Prostate gland (tissue), 2 donors: ENCODE measurements around the gene RBM33. TPM values are rescaled to one million over a fixed set of nuclear protein-coding genes. Genes with fewer than 3 reads are reported as not detected.

ENCODE experiments used
- DNase-seq: peaks from one replicate; pipeline ENCODE4 v3.0.0-alpha.2; 2019; ENCODE audit warnings: low spot score
- H3K27ac ChIP-seq, 2 donors: fragments of 200-600 bp; sonication (generic); 2 replicates each; pipeline ENCODE4 v1.5.1; 2017 to 2019
- H3K27me3 ChIP-seq: fragments of 200-600 bp; sonication (generic); replicated peaks from 2 replicates; pipeline ENCODE4 v1.5.1; 2019; ENCODE audit not compliant: insufficient read depth
- H3K36me3 ChIP-seq, 2 donors: fragments of 200-600 bp; sonication (generic); 1 replicate in 1 of 2; 2 replicates in 1 of 2; pipeline versions ENCODE4 v1.5.1 to v1.8.1; 2017 to 2019
- H3K4me1 ChIP-seq: fragments of 200-600 bp; sonication (generic); replicated peaks from 2 replicates; pipeline ENCODE4 v1.5.1; 2019
- H3K4me3 ChIP-seq, 2 donors: fragments of 200-600 bp; sonication (generic); 2 replicates each; pipeline ENCODE4 v1.5.1; 2017 to 2019
- H3K9me3 ChIP-seq: fragments of 200-600 bp; sonication (generic); 2 replicates; pipeline ENCODE4 v1.5.1; 2017
- CTCF ChIP-seq, 4 experiments: fragments of 200-600 bp in 2 of 4; fragments of 450-650 bp in 2 of 4; sonication (generic) in 2 of 4; IDR thresholded peaks; 1 replicate in 3 of 4; 2 replicates in 1 of 4; pipeline ENCODE4 v1.5.1; 2016 to 2019; ENCODE audit warnings: antibody characterized with exemption in 4 of 4, mild to moderate bottlenecking in 2 of 4, moderate library complexity in 2 of 4
- POLR2A ChIP-seq: fragments of 450-650 bp; IDR thresholded peaks from one replicate; pipeline ENCODE4 v1.6.1; 2016; ENCODE audit warnings: antibody characterized with exemption, mild to moderate bottlenecking
- POLR2AphosphoS5 ChIP-seq: sonication (generic); formaldehyde crosslinking; IDR thresholded peaks from one replicate; pipeline ENCODE4 v1.6.1; 2017; ENCODE audit warnings: antibody characterized with exemption
- WGBS: methylation state at CpG from one replicate; pipeline ENCODE4 v1.1.5; 2018; 5-methylcytosine and 5-hydroxymethylcytosine counted together
- intact Hi-C: fragments of 100-400 bp; cut with DNase I; formaldehyde crosslinking; loops from one replicate; pipeline ENCODE4 v1.14.2; 2022
- total RNA-seq, 2 donors: library from RNA; depleted of rRNA; stranded (reverse); fragments of >200 nt; gene quantifications; one replicate each; pipeline ENCODE4 v1.1.0, GENCODE V29; 2016

RBM33 gene
- total RNA-seq, 2 donors from 2014 or later, result 33.2 to 82.9 TPM

- no peak overlapping the region for H3K27ac ChIP-seq
- H3K4me1 ChIP-seq, result no peaks in the 10 kb centered on the region
- intact Hi-C loops, result no loop called here
- TF ChIP-seq CTCF (IDR thresholded peaks at IDR 0.05) (no peak), POLR2A (no peak), POLR2AphosphoS5 (no peak)
- no peaks in the 10 kb centered on the region for H3K27me3 ChIP-seq
- H3K4me3 ChIP-seq, result no peak overlapping the region
- H3K36me3 ChIP-seq, result peaks cover 0 to 4% of the 10 kb centered on the region in 2 donors
- 73% methylated on average over 1 of the region's 1 CpG for WGBS
- no peaks in the 10 kb centered on the region for H3K9me3 ChIP-seq
- DNase-seq, result no peak
These were observed 102.7 kb downstream of the RBM33 start for GRCh38 chr7:155747209-155747608.

GRCh38 chr7:155749578-155749977 lies 105.1 kb downstream of the RBM33 start:
- no peak overlapping the region for H3K4me3 ChIP-seq
- no peak overlapping the region for H3K27ac ChIP-seq
- H3K36me3 ChIP-seq, result peaks cover 0 to 4% of the 10 kb centered on the region in 2 donors
- no peaks in the 10 kb centered on the region for H3K27me3 ChIP-seq
- DNase-seq, result no peak
- no peak for TF ChIP-seq CTCF (IDR thresholded peaks at IDR 0.05)
- TF ChIP-seq POLR2A, result no peak
- no peak for TF ChIP-seq POLR2AphosphoS5
- intact Hi-C loops, result no loop called here
- H3K4me1 ChIP-seq, result no peaks in the 10 kb centered on the region
- no peaks in the 10 kb centered on the region for H3K9me3 ChIP-seq
- WGBS, result 95% methylated on average over 3 of the region's 3 CpGs

- DNase-seq, result no peak
- WGBS, result 58% methylated on average over 5 of the region's 5 CpGs
These were observed 106.0 kb downstream of the RBM33 start for GRCh38 chr7:155750255-155751125.

GRCh38 chr7:155751409-155751808 lies 106.9 kb downstream of the RBM33 start:
- Histone ChIP-seq H3K4me3 (no peak overlapping the region), H3K9me3 (no peaks in the 10 kb centered on the region), H3K27ac (no peak overlapping the region), H3K36me3 (no peaks in the 10 kb centered on the region), H3K4me1 (no peaks in the 10 kb centered on the region), H3K27me3 (no peaks in the 10 kb centered on the region)
- intact Hi-C loops, result no loop called here
- DNase-seq, result no peak
- no peak for TF ChIP-seq POLR2A
- no peak for TF ChIP-seq POLR2AphosphoS5
- TF ChIP-seq CTCF (IDR thresholded peaks at IDR 0.05), result no peak
- 72% methylated on average over 4 of the region's 4 CpGs for WGBS

More at GRCh38 chr7:155750255-155751125, 106.0 kb downstream of the RBM33 start:
- H3K36me3 ChIP-seq, result no peaks in the 10 kb centered on the region
- no peaks in the 10 kb centered on the region for H3K9me3 ChIP-seq
- intact Hi-C loops, result no loop called here
- H3K27ac ChIP-seq, result no peak overlapping the region
- no peaks in the 10 kb centered on the region for H3K27me3 ChIP-seq
- TF ChIP-seq CTCF (IDR thresholded peaks at IDR 0.05), result no peak
- TF ChIP-seq POLR2A, result no peak
- no peak for TF ChIP-seq POLR2AphosphoS5
- H3K4me1 ChIP-seq, result no peaks in the 10 kb centered on the region
- H3K4me3 ChIP-seq, result no peak overlapping the region
